ENCODE measurements around the gene ACO2. TPM values are rescaled to one million over a fixed set of nuclear protein-coding genes. Genes with fewer than 3 reads are reported as not detected.
"Not testable (repeated sequence)": the region's sequence is repeated elsewhere in the genome, so short reads cannot be mapped to it uniquely, and the experiment has no call there.

The ACO2 gene
- total and polyA plus RNA-seq, 12 donors, result 180 to 1,020 (median 893) TPM

DNA sequence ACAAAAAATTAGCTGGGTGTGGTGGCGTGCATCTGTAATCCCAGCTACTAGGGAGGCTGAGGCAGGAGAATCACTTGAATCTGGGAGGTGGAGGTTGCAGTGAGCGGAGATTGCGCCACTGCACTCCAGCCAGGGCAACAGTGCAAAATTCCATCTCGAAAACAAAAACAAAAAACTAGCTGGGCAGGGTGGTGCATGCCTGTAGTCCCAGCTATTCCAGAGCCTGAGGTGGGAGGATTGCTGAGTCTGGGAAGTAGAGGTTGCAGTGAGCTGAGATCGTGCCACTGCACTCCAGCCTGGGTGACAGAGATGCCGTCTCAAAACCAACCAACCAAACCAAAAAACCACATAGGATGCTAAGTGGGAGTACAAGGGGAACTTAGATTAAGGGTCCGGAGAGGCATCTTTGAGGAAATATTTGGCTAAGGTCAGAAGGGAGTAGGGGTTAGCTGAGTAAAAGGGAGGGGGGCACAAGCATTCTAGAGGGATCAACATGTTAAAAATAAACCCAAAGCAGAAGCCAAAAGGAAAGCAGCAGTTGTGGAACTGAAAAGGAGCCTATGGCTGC is 10.7 kb upstream of the ACO2 start:
- Histone ChIP-seq H3K27me3 (no peaks in the 10 kb centered on the region), H3K27ac (no peak overlapping the region), H3K9me3 (no peaks in the 10 kb centered on the region), H3K4me1 (peaks cover 0 to 11% (median 0%) of the 10 kb centered on the region in 9 donors), H3K36me3 (peaks cover 0 to 72% (median 11%) of the 10 kb centered on the region in 9 donors), H3K4me3 (no peak overlapping the region)
- WGBS, 2 donors, result 88 to 92% methylated on average over 7 of the region's 7 CpGs
- TF ChIP-seq, protein P1, sequence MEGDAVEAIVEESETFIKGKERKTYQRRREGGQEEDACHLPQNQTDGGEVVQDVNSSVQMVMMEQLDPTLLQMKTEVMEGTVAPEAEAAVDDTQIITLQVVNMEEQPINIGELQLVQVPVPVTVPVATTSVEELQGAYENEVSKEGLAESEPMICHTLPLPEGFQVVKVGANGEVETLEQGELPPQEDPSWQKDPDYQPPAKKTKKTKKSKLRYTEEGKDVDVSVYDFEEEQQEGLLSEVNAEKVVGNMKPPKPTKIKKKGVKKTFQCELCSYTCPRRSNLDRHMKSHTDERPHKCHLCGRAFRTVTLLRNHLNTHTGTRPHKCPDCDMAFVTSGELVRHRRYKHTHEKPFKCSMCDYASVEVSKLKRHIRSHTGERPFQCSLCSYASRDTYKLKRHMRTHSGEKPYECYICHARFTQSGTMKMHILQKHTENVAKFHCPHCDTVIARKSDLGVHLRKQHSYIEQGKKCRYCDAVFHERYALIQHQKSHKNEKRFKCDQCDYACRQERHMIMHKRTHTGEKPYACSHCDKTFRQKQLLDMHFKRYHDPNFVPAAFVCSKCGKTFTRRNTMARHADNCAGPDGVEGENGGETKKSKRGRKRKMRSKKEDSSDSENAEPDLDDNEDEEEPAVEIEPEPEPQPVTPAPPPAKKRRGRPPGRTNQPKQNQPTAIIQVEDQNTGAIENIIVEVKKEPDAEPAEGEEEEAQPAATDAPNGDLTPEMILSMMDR (IDR thresholded peaks at IDR 0.05), result no peak
- no peak for DNase-seq
- no peak for ATAC-seq
- intact Hi-C loops (cut with DNase I), result no loop called here

DNA sequence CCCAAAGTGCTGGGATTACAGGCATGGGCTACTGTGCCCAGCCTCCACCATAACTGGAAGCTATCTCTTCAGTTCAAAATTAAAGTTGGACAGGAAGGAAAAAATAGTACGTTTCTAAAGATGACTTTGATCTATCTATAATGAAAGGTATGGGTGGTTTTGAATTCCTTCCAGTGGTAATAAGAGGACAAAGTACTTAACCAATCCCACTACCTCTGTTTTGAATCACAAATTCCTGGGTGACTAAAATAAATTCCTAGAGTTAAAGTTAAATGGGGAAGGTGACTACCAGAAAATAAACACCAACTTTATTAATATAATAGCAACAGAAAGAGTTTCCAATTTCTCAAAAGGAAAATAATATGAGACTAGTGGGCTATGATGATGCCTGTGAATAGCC is 9.5 kb upstream of the ACO2 start:
- no peak overlapping the region for H3K27ac ChIP-seq
- peaks cover 0 to 81% (median 19%) of the 10 kb centered on the region in 9 donors for H3K36me3 ChIP-seq
- no peak overlapping the region for H3K4me3 ChIP-seq

DNA sequence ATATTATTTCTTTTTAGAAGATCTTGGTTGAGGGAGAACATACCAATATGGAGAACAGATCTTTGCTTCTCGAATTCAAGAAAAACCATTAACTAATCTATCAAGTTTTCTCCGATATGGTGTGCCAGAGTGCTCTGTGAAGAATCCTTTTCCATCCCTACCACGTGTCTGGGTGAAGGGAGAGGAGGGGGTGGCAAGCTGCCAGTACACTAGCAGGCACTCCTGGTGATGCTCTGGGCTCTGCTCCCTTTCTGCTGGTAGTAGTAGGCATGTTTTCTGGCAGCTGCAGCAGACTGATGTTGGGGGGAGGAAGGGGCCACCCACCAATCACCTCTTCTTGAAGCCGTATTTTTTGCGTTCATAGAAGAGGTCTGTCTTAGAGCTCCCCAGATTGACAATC is 8.8 kb upstream of the ACO2 start:
- WGBS, 2 donors, result 51 to 53% methylated on average over 5 of the region's 5 CpGs
- peak in 7 of 8 donors; percentile 51 to 85 (median 72) for ATAC-seq
- peaks cover 0 to 88% (median 26%) of the 10 kb centered on the region in 9 donors for H3K36me3 ChIP-seq
- H3K4me3 ChIP-seq; H3K27me3 ChIP-seq; intact Hi-C loops (cut with DNase I); H3K27ac ChIP-seq; H3K9me3 ChIP-seq: not testable (repeated sequence)
- DNase-seq, result peak; percentile 55 to 66
- peaks cover 0 to 11% (median 0%) of the 10 kb centered on the region in 9 donors for H3K4me1 ChIP-seq

More for the DNA sequence above, 9.5 kb upstream of the ACO2 start:
- DNase-seq (no peak), ATAC-seq (no peak)
- intact Hi-C loops (cut with DNase I), result no loop called here
- whole genome bisulfite sequencing, 2 donors, result 68 to 70% methylated on average over 1 of the region's 1 CpG
- TF ChIP-seq, protein P1 (IDR thresholded peaks at IDR 0.05), result no peak
- Histone ChIP-seq H3K9me3 (no peaks in the 10 kb centered on the region), H3K4me1 (peaks cover 0 to 11% (median 0%) of the 10 kb centered on the region in 9 donors), H3K27me3 (no peaks in the 10 kb centered on the region)

DNA sequence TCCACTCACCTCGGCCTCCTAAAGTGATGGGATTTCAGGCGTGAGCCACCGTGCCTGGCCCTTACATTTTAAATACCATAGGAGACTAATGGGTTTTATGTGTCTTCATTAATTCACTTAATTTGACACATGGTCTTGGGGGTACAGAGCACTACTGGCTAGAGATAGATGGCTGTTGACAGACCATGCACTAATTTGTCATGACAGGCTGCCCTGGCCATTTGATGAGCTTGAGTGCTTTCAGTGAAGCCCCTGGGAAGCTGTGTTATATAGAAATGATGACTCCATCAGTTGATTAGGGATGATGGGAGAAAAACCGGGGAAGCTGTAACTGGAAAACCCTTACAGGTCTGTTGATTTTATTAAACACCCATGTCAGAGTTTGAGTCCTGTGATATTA is 7.0 kb upstream of the ACO2 start:
- ATAC-seq, result no peak
- Histone ChIP-seq H3K27ac (no peak overlapping the region), H3K27me3 (no peaks in the 10 kb centered on the region), H3K4me3 (no peak overlapping the region), H3K4me1 (peaks cover 0 to 13% (median 0%) of the 10 kb centered on the region in 9 donors), H3K36me3 (peaks cover 0 to 98% (median 35%) of the 10 kb centered on the region in 9 donors), H3K9me3 (no peaks in the 10 kb centered on the region)
- intact Hi-C loops (cut with DNase I), result no loop called here
- WGBS, 2 donors, result 93 to 94% methylated on average over 4 of the region's 4 CpGs
- DNase-seq, result no peak
- TF ChIP-seq, protein P1 (IDR thresholded peaks at IDR 0.05), result no peak

DNA sequence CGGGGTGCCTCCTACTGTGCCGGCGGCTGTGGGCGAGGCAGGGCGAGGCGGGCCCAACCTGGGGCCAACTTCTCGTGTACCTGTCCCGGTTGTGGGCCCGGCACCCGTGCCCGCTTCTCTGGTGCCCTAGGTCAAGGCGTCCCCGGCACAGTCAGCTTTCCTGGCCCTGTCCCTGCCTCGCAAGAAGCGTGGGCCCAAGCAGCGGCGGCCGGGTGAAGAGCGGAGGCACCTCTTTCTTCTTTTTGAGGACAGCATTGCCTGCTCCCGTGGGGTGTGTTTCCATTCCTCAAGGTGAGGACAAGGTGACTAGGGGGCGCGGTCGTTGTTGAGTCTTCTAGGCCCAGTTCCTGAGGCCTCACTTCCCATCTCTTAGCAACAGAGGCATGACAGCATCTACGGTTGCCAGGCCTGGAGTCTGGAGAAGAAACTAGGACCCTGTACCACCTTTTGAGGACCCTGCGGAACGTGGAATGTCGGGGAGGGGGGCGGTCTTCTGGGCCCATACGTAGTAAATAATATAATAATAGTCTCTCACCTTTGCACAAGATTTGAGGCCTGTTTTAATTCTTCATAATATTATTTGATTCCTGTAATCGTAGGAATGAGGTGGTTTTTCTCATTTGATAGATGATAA is 418 bp downstream of the ACO2 start:
- intact Hi-C loops (cut with DNase I), result loop anchor here in 5 of 10 donors (1.0 to 5.0 kb wide), 3 partner anchors 21 to 48 kb away; no protein-coding TSS in a partner anchor
- peak overlapping the region; percentile 86 to 99 (median 97) for H3K27ac ChIP-seq
- WGBS, 2 donors, result 1% methylated on average over 30 of the region's 30 CpGs
- peaks cover 7 to 65% (median 57%) of the 10 kb centered on the region in 9 donors for H3K4me1 ChIP-seq
- no peaks in the 10 kb centered on the region for H3K27me3 ChIP-seq
- peaks cover 0 to 62% (median 30%) of the 10 kb centered on the region in 9 donors for H3K36me3 ChIP-seq
- H3K9me3 ChIP-seq, result no peaks in the 10 kb centered on the region
- peak overlapping the region; percentile 80 to 100 (median 94) for H3K4me3 ChIP-seq
- ATAC-seq (peak; percentile 15 to 67 (median 42)), DNase-seq (peak; percentile 44 to 51)
- TF ChIP-seq, protein P1 (IDR thresholded peaks at IDR 0.05), result no peak
